ENCODE results near the gene TUBG1.
"Not testable (repeated sequence)": the region's sequence is repeated elsewhere in the genome, so short reads cannot be mapped to it uniquely, and the experiment has no call there.

TUBG1 gene

DNA sequence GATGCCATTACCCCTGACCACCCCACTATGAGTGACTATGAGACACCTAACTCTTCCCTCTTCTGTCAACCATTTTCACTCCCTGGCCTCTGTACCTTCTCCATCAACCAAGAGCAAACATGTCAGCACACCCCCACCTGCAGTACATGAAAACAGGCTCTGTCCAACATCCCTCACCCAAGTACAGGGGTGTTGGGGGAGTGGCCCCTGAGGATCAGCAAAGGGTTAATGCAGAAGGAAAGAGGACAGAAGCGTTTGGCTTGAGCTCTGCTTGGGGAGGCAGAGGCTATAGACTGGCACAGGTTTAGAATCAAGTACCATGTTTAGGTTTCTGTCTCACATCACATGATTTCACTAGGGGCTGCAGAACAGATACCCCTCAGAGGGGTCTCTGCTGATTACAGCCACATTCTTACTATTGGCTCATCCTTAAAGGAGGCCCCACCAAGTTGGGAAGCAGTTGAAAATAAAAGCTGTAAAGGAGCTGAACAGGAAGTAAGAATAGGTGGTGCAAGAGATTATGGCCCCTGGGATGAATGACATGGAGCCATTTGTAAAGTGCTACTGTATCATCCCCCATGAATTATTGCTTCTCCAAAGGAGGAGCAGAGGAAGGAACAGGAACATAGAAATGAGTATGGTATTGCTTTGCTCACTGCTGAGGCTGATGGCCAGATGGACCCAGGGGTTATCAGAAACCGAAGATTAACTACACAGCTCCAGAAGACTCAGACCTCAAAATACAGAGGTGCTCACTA is 29.5 kb upstream of the TUBG1 start:
- DNase-seq = no peak

DNA sequence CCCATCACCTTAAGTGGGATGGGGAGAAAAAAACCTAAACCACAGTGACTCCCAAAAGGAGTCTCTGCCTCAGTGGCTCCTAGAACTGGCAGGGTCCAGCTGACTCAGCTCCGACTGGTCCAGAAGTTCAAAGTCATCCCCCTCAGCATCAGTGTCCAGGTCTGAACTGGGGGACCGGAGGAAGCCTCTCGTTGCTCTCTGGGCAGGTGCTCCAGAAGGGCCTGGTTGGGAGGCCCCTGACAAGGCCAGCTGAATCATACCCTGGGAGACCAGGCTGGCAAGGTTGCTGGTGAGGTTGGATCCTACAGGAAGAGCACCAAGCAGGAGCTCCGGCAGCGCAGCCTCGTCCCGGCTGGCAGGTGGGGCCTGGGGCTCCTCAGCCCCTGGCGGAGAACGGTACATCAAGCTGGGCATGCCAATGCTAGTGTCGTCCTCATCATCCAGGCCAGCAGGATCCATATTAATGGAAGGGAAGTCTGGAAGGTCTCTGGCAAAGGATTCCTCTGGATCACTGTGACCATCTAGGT is 27.7 kb upstream of the TUBG1 start:
- DNase-seq = no peak

DNA sequence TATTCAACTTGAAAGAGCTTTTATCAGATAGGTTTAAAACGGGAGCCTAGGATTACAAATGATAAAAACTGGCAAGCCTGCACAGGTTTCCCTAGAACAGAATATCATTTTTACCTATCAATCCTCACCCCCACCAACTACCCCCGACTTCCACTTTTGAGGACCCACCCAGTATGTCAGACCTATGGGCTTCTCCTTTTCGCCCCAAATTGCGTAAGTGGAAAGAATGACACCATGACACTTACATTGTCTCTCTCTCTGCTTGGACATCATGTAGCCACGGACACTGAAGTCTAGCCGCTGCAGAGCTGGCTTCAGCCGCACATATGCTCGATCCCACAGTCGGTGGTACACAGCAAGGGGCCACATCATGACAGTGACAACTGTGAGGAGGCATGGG is 24.6 kb upstream of the TUBG1 start:
- no peak for DNase-seq

DNA sequence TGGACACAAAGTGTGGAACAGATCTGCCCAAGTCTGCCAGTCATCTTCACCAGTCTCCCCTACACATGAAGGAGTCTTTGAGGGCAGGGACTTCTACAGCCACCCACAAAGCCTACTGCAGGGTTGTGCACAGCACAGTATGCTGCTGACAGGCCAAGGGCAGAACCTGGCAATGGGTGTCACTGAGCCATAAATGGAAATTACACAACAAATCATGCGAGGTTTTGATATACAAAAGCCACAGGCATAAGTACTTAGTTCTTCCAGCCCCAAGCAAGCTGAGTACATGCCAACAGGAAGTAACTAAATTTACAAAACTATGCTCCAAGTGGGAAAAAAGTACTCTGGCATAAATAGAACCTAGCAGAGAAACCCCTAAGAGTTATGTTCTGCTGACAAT is 24.1 kb upstream of the TUBG1 start:
- no peak for DNase-seq

DNA sequence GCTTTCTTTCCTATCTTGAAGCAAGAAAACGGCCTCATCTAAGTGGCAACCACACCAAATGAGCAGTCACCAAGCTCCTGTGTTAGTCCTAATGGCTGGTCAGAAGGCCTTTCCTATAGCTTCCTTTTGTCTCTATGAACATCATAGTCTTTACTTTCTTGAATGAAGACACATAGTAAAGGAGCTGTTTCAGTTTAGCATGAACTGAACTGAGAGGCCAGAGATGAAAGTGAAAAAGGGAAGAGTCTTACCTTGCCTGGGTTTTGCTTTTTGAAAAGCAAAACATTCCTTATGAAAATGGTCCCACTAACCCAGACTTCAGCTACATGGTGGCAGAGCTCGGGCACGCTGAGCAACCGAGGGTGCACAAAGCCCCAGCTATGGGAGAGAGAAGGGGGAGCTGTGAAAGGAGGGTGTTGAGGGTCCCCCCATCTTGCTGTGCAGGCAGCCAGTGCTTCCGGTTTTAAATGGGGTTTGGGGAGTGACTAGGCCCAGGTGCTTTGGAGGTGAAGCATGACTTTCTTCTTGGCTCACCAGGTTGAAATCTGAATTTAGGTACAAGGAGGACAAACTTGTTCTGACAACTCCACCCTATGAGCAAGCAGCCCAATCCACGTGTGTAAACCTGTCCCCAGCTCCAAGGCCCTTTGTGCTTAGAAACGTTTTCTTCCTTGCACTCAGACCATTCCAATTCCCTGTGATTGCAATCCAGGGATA is 22.8 kb upstream of the TUBG1 start:
- no peak for DNase-seq

DNA sequence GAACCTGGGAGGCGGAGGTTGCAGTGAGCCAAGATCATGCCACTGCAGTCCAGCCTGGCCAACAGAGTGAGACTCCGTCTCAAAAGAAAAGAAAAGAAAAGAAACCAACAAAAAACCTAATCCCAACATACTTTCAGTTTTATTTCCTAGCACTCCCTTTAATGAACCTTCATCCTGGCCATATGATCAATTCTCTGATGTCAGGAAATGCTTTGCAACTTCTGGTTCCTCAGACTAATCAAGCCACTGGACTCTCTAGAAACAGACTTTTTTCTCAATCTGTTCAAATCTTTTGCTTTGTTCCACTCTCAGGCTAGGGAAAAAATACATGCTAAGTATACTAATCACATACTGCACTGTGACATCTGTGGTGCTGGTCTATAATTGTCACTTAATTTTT is 18.6 kb upstream of the TUBG1 start:
- no peak for DNase-seq

DNA sequence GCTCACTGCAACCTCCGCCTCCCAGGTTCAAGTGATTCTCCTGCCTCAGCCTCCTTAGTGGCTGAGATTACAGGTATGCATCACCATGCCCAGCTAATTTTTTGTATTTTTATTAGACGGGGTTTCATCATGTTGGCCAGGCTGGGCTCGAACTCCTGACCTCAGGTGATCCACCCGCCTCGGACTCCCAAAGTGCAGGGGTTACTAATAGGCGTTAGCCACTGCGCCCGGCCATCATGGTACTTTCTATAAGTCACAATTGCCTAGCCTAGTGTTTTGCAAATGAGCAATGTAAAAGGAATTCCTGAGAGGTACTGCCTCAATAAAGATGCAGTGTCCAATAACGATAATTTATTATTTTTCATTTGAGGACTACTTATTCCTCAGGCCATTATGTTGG is 18.1 kb upstream of the TUBG1 start:
- DNase-seq = no peak

DNA sequence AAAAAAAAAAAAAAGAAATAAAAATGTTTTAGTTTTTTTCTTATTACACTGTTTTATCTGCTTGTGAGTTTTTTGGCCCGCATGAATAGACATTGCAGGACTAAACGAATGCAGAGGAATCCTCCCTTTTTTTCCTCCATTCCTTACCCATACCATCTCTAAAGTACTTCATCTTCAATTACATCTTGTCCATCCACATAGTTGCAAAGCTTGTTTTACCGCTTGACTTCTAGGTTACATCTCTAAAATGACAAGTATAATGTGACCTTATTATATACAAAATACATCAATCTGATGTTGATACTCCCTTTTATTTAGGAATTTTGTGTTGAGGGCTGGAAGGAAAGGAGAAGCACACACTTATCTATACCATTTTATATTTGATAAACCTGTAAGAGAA is 13.1 kb upstream of the TUBG1 start:
- no peak for DNase-seq

DNA sequence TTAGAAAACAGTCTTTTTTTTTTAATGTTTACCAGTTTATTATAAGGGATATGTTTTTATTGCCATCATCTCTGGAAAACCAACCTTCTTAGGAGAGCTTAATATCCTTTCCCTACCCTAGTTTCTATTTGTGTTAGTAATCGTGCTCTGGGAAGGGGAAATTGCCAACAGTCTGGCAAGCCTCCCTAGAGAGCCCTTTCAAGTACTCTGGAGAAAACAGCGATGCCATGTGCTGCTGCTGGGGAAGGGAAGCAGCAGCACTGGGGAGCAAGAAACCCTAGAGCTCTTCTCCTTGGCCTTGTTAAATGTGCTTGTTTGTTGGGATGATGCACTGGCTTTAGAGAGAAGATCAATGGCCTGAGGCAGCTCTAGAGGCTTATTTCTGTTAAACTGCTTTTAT is 10.6 kb upstream of the TUBG1 start:
- DNase-seq = no peak

DNA sequence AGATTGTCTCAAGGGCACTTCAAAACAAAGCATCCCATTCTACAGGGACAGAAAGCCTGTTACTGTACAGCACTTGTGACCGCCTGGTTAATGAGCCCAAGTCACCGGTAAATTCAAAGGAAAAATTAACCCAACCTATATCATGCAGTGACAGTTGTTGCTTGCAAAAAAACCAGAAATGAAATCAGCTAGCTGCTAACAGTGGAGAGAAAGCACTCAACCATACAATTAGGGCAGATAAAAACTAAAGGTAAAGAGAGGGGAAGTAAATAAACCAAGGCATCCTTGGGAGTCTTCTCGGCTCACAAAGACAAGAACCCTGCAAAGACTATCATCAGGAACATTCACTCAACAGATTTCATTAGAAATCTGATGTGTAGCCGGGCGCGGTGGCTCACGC is 6.2 kb upstream of the TUBG1 start:
- no peak for DNase-seq

DNA sequence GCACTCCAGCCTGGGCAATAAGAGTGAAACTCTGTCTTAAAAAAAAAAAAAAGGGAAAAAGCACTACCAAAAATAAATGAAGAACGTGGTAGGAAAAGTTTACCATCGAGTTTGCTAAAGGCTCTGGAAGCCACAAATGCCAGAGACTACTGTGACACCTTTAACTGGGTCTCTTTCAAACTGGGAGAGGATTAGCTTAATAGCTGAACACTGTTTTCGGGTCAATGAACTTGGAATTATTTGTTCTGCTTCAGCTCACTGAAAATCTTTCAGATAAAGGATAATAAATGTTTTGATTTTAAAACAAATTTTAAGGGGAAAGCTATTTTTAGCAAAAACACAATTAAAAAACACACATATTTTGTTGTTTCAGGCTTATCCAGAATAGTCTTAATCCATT is 1.7 kb upstream of the TUBG1 start:
- DNase-seq = no peak

DNA sequence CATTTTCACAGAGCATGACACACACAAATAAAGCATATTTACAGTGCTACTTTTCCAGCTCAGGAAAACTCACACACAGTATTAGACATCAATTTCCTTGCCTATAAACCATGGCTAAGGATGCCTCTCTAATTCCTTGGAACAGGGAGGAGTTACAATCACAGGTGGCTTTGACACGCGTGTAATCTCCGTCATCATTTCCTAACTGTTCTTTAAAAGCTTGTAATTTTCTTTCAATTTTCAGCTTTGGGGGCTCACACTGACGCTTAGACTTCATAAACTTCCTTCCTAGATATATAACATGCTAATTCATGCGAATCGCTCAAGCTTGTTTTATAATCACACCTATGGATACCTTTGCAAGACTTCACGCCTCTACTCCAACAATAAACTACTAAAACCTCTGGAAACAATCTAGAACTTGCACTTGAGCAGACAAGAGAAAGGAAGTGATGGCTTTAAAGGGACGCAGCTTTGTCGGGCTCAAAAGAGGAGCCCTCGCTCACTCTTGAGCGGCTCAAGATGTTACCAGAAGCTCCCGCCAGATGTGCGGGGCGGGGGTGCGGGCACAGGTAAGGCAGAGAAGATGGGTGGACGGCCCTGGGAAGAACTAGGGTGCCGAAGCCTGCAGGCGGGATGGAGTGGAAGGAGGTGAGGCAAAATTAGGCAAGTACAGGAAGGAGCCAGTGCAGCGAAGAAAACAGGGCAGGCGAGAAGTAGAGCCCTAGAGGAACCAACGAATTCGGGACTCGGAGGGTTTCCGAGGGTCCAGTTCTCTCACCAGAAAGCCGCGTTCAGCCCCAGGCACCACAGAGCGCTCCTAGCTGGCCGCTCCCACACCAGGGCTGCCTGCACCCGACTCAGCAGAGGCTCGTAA is 940 bp upstream of the TUBG1 start:
- DNase-seq = no peak

DNA sequence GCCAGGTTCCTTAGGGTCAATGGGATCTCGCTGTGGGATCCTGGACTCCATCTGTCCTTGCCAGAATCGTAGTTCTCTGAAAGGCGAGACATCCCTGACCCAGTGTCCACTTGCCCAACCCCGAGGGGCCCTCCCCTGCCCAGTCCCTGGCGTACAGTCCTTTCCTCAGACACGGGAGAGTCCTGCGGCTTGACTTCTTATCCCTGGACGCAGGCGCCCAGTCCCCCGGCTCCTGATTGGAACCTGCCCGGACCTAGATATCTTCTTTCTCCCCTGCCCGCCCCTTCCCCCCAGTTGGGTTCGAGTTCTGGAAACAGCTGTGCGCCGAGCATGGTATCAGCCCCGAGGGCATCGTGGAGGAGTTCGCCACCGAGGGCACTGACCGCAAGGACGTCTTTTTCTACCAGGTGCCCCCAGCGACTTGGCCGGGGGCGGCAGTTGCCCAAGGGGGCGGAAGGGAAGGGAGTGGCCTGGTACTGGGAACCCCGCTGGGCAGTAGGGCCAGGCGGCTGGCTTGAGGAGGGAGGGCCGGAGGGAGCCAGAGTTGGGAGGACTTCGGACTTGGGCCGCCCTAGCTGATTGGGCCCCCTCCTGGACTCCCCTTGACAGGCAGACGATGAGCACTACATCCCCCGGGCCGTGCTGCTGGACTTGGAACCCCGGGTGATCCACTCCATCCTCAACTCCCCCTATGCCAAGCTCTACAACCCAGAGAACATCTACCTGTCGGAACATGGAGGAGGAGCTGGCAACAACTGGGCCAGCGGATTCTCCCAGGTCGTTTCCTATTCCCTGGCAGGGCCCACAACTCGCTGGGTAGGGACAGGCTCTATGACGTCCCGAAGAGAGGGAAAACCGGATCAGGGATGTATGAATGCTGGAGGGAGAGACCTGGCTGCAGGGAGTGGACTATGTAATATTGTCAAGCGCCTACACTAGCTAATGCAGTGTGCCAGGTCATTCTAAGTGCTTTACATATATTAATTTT is 625 bp downstream of the TUBG1 start:
- not testable (repeated sequence) for DNase-seq

DNA sequence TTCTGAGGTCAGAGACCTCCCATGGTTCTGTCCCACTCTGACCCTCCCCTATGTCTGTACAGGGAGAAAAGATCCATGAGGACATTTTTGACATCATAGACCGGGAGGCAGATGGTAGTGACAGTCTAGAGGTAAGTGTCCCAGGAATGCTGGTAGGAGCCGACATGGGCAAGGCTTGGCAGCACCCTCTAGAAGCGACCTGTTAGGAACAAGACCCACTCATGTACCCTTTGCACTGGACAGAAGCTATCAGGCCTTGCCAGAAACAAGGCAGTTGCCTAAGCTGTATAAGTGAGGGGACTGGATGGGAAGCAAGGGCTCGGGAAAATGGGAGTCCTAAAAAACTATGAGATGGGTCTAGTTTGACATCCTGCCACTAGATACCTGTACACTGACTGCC is 2.5 kb downstream of the TUBG1 start:
- no peak for DNase-seq

DNA sequence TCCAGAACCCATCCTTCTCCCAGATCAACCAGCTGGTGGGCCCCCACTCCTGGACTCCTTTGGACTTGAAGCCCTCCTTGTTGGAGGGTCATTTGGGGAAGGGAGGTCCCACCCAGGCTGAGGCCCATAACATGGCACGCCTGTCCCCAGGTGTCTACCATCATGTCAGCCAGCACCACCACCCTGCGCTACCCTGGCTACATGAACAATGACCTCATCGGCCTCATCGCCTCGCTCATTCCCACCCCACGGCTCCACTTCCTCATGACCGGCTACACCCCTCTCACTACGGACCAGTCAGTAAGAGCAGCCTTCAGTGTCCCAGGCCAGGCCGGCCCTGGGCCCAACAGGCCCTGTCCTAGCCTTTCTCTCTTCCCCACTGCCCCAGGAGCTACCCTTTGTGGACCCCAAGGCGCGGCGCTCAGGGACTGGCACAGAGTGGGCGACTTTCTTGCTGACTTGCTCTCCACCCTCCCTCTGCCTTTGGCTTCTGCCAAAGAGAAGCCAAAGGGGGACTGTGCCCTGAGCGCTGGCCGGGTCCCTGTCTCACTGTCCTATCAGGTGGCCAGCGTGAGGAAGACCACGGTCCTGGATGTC is 4.3 kb downstream of the TUBG1 start:
- DNase-seq = no peak

DNA sequence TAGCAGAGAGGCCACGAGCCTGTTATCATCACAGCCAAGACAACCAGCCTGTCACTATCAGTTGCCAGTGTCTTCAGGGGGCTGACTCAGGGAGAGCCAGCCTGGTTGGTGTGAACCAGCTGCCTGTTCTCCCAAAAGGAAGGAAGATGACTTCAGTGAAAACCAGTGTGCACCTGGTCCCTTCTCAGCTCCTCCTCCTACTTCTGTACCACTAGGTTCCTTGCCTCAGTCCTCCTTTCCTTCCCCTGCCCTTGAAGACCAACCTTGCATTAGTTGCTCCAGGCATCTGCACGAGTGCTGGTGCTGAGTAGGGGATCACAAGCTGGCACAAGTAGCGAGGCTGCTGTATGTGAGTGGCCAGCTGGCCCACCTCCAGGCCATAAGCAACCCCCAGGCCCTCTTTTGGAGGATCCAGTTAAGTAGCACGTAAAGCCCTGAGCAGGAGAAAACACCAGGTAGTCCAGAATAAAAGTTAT is 8.5 kb downstream of the TUBG1 start:
- no peak for DNase-seq

DNA sequence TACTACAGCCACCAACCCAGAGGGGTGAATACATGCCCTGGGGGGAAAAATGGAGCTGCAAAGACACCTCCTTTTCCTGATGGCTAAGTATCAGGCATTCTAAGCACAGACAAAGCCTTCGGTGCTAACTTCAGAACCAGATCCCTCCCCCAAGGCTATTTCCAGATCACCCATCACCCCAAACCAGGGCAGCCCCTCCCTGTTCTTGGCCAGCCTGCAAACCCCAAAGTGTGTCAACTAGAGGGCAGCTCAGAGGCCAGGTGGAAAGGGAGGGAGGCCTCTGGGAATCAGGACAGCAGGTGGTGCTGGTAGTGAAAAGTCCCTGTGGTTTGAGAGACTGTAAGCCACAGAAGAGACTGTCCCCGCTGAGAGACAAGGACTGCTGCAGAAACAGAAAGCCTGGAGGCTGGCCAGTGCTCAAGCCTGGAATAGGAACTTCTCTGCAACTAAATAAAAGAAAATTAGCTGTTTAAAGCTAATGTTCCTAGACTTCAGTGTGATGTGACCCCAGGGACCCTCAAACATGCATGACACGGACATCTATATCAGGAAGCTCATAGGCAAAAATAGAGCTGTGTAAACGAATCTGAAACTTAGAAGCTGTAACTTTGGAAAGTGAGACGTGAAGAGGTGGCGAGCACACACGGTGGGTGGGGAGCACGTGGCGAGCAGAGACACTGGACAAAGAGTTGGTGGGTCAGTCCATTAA is 9.1 kb downstream of the TUBG1 start:
- DNase-seq = peak; percentile 8

DNA sequence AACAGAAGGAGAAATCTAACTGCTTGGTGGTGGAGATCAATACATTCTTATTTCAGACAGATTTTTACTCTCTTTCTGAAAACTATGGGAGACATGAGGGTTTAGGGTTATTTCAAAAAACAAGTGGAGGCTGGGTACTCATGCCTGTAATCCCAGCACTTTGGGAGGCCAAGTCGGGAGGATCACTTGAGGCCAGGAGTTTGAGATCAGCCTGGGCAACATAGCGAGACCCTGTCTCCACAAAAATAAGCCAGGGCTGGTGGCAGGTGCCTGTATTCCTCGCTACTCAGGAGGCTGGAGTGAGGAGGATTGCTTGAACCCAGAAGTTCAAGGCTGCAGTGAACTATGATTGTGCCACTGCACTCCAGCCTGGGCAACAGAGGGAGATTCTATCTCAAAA is 12.5 kb downstream of the TUBG1 start:
- DNase-seq = not testable (repeated sequence)

DNA sequence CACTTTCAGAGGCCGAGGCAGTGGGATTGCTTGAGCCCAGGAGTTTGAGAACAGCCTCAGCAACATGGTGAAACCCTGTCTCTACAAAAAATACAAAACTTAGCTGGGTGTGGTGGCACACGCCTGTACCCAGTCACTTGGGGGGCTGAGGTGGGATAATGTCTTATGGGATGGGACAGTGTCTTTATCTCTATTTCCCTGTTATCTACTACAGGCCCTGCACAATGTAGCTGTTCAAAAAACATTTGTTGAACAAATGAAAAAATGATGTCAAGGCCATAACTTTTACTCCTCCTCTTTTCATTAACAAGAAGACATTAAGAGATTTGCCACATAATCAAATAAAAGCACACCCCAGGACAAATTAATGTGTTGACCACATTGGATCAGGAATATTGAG is 13.8 kb downstream of the TUBG1 start:
- no peak for DNase-seq

DNA sequence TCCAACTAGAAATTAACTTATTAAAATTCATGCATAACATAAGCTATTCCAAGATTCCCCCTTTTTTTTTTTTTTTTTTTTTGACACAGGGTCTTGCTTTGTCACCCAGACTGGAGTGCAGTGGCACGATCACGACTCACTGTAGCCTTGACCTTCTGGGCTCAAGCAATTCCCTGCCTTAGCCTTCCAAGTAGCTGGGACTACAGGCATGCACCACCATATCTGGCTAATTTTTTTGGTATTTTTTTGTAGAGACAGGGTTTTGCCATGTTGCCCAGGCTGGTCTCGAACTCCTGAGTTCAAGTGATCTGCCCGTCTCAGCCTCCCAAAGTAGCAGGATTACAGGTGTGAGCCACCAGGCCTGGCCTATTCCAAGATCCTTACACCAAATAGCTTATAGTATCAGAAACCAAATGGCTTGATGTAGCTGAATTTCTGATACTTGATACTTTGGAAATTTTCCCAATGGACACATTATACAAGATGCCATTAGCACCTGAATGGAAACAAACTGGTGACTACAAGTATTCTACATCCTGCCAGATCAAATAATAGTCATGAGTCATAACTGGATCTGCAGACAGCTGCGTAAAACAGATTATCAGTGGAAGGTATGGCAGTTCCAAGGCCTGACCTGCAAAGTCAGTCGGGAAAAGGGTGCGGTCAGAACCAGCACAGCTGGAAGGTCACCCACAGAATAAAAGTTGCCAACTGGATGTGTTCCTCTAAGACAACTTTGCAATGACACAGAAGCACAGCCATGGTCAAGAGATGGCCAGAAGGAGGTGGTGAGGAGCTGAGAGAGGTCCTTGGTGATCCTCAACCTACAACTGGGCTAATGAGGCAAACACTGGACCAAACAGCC is 14.5 kb downstream of the TUBG1 start:
- no peak for DNase-seq
